HG02759 (cell line): Measurements from ENCODE around the gene NSA2.

Experiments
- ATAC-seq: cut with Tn5 transposase; IDR thresholded peaks from one replicate; pipeline ENCODE4 v1.9.1; 2021; ENCODE audit warnings: mild to moderate bottlenecking, moderate library complexity; ENCODE audit not compliant: unreplicated experiment

Gene NSA2

GRCh38 chr5:74810915-74811314 is 43.9 kb downstream of the NSA2 start:
- no peak for ATAC-seq

GRCh38 chr5:74816875-74817274 is 49.8 kb downstream of the NSA2 start:
- no peak for ATAC-seq

- no peak for ATAC-seq
These were observed 55.2 kb downstream of the NSA2 start for GRCh38 chr5:74822288-74822687.

DNA sequence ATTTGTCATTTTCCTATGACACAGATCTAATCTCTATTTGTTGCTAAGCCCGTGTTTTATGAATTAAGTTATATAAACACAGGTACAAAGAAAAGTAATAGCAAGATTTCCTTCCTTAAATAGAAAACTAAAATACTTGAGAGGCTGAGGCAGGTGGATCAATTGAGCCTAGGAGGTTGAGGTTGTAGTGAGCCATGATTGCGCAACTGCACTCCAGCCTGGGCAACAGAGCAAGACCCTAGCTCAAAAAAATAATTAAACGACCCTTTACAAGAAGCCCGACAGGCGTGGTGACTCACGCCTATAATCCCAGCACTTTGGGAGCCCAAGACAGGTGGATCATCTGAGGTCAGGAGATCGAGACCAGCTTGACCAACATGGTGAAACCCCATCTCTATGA is 62.4 kb downstream of the NSA2 start:
- ATAC-seq = no peak
